ENCODE results near the gene NLRC5.
"Not testable (repeated sequence)": the region's sequence is repeated elsewhere in the genome, so short reads cannot be mapped to it uniquely, and the experiment has no call there.

Gene NLRC5

DNA sequence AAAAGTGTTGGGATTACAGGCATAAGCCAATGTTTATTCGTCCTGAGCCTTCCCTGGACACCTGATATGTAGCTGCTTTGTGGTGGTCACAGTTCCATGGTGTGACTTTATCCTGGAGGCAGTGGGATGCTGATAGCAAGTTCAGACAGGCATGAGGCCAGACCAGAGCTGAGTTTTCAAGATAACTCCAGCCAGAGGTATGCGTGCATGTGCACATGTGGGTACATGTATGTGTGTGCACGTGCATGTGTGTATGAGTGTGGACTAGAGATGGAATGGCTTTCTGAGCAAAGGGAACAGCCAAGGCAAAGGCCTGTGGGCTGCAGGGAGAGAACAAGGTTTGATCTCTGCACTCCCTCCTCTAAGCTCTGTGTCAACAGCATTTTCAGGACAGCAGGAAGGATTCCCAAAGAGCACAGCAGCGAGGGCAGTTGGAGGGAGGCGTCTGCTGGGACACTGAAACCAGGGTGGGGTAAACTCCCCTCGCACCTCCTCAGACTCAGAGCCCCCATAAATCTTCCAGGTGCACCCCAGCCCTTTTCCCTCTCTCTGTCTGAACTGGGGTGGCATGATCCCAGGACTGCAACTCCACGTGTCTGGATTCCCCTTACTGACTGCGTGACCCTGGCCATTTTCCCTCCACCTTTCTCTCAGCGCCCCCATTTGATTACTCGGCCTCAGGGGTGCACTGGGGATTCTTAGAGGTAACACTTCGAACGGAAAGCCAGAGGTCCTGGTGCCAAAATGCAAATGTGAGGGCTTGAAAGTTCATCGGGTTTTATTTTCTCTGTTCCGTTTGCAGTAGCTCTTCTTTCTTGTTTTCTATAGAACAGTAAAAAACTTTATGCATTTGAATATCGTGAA lies 15.3 kb downstream of the NLRC5 start:
- Histone ChIP-seq H3K9me3 (ENCODE audit: severe bottlenecking) (no peaks in the 10 kb centered on the region), H3K27me3 (ENCODE audit: insufficient read depth, low read depth, severe bottlenecking) (no peaks in the 10 kb centered on the region), H3K36me3 (no peaks in the 10 kb centered on the region), H3K27ac (no peak overlapping the region), H3K4me3 (ENCODE audit: low read depth, low read length) (no peak overlapping the region)
- no peak for TF ChIP-seq CTCF (IDR thresholded peaks at IDR 0.05; ENCODE audit: low read depth, low read length)
- DNase-seq = no peak

DNA sequence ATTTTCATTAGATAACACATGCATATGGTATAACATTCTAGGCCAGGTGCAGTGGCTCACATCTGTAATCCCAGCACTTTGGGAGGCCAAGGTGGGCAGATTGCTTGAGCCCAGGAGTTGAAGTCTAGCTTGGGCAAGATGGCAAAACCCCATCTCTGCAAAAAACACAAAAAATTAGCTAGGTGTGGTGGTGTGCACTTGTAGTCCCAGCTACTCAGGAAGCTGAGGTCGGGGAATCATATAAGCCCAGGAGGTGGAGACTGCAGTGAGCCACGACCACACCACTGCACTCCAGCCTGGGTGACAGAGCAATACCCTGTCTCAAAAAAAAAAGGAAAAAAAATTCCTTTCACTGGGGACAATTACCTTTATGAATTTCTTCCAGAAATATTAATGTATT lies 16.2 kb downstream of the NLRC5 start:
- DNase-seq; H3K4me3 ChIP-seq (ENCODE audit: low read depth, low read length); H3K9me3 ChIP-seq (ENCODE audit: severe bottlenecking); H3K27ac ChIP-seq; H3K36me3 ChIP-seq; H3K27me3 ChIP-seq (ENCODE audit: insufficient read depth, low read depth, severe bottlenecking): not testable (repeated sequence)

DNA sequence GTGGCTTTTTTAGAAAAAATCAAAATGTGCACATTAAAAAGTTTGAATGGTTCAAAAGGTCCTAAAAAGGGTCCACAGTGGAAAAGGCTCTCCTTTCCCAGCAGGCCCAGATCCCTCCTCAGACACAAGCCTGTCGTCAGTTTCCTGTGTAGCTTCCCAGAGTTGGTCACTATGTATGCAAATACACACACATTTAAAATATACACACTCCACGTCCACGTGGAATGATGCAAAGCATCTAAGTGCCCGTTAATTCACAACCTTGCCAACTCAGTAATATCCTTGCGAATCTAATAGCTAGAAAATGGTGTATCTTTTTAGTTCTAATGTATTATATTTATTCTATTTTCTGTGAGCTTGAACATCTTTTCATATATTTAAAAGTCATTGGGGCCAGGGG lies 17.7 kb downstream of the NLRC5 start:
- TF ChIP-seq CTCF (IDR thresholded peaks at IDR 0.05; ENCODE audit: low read depth, low read length) = no peak
- no peak overlapping the region for H3K27ac ChIP-seq
- H3K36me3 ChIP-seq = no peaks in the 10 kb centered on the region
- DNase-seq = no peak
- no peak overlapping the region for H3K4me3 ChIP-seq (ENCODE audit: low read depth, low read length)
- no peaks in the 10 kb centered on the region for H3K27me3 ChIP-seq (ENCODE audit: insufficient read depth, low read depth, severe bottlenecking)
- H3K9me3 ChIP-seq (ENCODE audit: severe bottlenecking) = no peaks in the 10 kb centered on the region

DNA sequence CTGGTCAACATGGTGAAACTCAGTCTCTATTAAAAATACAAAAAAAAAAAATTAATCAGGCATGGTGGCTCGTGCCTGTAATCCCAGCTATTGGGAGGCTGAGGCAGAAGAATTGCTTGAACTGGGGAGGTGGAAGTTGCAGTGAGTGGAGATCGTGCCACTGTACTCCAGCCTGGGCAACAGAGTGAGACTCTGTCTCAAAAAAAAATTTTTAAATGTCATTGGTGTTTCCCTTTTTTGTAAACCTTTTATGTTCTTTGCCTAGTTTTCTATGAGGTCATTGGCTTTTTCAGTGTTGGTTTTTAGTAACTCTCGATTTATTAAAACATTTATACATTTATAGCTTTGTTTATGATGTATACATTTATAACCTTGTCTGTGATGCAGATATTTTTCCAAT lies 18.2 kb downstream of the NLRC5 start:
- no peaks in the 10 kb centered on the region for H3K36me3 ChIP-seq
- no peaks in the 10 kb centered on the region for H3K9me3 ChIP-seq (ENCODE audit: severe bottlenecking)
- no peak overlapping the region for H3K4me3 ChIP-seq (ENCODE audit: low read depth, low read length)
- TF ChIP-seq CTCF (IDR thresholded peaks at IDR 0.05; ENCODE audit: low read depth, low read length) = no peak
- no peak overlapping the region for H3K27ac ChIP-seq
- no peaks in the 10 kb centered on the region for H3K27me3 ChIP-seq (ENCODE audit: insufficient read depth, low read depth, severe bottlenecking)
- DNase-seq = no peak

- no peaks in the 10 kb centered on the region for H3K9me3 ChIP-seq (ENCODE audit: severe bottlenecking)
- H3K27ac ChIP-seq = no peak overlapping the region
- no peak overlapping the region for H3K4me3 ChIP-seq (ENCODE audit: low read depth, low read length)
- H3K27me3 ChIP-seq (ENCODE audit: insufficient read depth, low read depth, severe bottlenecking) = no peaks in the 10 kb centered on the region
- no peak for DNase-seq
- H3K36me3 ChIP-seq = no peaks in the 10 kb centered on the region
- TF ChIP-seq CTCF (IDR thresholded peaks at IDR 0.05; ENCODE audit: low read depth, low read length) = no peak
Observed at GRCh38 chr16:57008440-57008839, 19.1 kb downstream of the NLRC5 start.

- Histone ChIP-seq H3K4me3 (ENCODE audit: low read depth, low read length) (no peak overlapping the region), H3K36me3 (no peaks in the 10 kb centered on the region), H3K27me3 (ENCODE audit: insufficient read depth, low read depth, severe bottlenecking) (no peaks in the 10 kb centered on the region), H3K9me3 (ENCODE audit: severe bottlenecking) (no peaks in the 10 kb centered on the region), H3K27ac (no peak overlapping the region)
- no peak for DNase-seq
- no peak for TF ChIP-seq CTCF (IDR thresholded peaks at IDR 0.05; ENCODE audit: low read depth, low read length)
Observed at GRCh38 chr16:57009643-57010170, 20.4 kb downstream of the NLRC5 start.

Data from WERI-Rb-1 (cell line).